Ovary (tissue), 3 donors: ENCODE data around the gene KCNK6.

Experiments used
- CTCF ChIP-seq, 3 donors: fragments of 450-650 bp in 2 of 3; fragments of 200-600 bp in 1 of 3; IDR thresholded peaks; one replicate each; pipeline versions ENCODE4 v1.5.1 to v1.8.0; 2016 to 2022; ENCODE audit warnings: antibody characterized with exemption in 3 of 3, mild to moderate bottlenecking in 1 of 3
- EP300 ChIP-seq: sonication (generic); formaldehyde crosslinking; IDR thresholded peaks from one replicate; pipeline ENCODE4 v1.6.1; 2017; ENCODE audit warnings: antibody characterized with exemption
- donor health status: DM: no; HTN: no; CAD: no.

DNA sequence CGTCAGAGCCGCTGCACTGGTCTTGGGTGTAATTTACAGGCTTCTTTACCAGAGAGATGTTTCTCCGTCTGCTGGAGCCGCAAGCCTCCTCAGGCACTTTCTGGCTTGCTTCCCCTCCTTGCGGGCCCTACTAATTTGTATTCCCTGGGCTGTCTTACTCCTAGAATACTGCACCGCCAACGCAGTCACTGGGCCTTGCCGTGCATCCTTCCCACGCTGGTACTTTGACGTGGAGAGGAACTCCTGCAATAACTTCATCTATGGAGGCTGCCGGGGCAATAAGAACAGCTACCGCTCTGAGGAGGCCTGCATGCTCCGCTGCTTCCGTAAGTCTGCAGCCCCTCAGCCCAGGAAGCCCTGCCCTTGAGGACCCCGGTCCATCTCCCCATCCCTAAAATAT is 29.7 kb upstream of the KCNK6 start:
- TF ChIP-seq CTCF (IDR thresholded peaks at IDR 0.05) (no peak), EP300 (no peak)
